Neural crest cell (in vitro differentiated cells): ENCODE data around the gene DHX57. TPM values are rescaled to one million over a fixed set of nuclear protein-coding genes. Genes with fewer than 3 reads are reported as not detected.

Experiments
- total RNA-seq: library from RNA; stranded (reverse); gene quantifications from 2 replicates; pipeline ENCODE4 v1.2.1, GENCODE V29; 2021

DHX57 gene
- total RNA-seq, 1 donor from 2014 or later: 39.5 TPM

Other genes with a start within 250 kb of the DHX57 start
- 11.3 and 12.5 TPM in 2 replicates for gene GALM, start 209.8 kb downstream of the DHX57 start, total RNA-seq
- gene SRSF7, start 124.6 kb downstream of the DHX57 start, total RNA-seq: 347 and 356 TPM in 2 replicates
- gene GEMIN6, start 97.7 kb downstream of the DHX57 start, total RNA-seq: 20.8 and 24.1 TPM in 2 replicates
- 18.4 and 18.8 TPM in 2 replicates for gene MORN2, start within 50 bp of the DHX57 start, total RNA-seq
- gene ARHGEF33, start 13.9 kb upstream of the DHX57 start, total RNA-seq: 0.59 and 1.1 TPM in 2 replicates
- gene SOS1, start 245.1 kb upstream of the DHX57 start, total RNA-seq: 35.5 and 40.6 TPM in 2 replicates